Osteoblast (primary cell): ENCODE results near the gene TOP1. TPM values are rescaled to one million over a fixed set of nuclear protein-coding genes. Genes with fewer than 3 reads are reported as not detected.

Source experiments
- DNase-seq: peaks from one replicate; pipeline ENCODE4 v3.0.0; 2011; ENCODE audit warnings: low spot score, mixed read lengths; ENCODE audit not compliant: insufficient read length; ENCODE audit errors: missing footprints
- H2AFZ ChIP-seq: 2 replicates; pipeline ENCODE4 v1.6.0; 2011; ENCODE audit warnings: mild to moderate bottlenecking, low read length
- H3K27ac ChIP-seq: 2 replicates; pipeline ENCODE4 v1.5.1; 2011; ENCODE audit warnings: mild to moderate bottlenecking, low read depth, low read length, moderate library complexity
- H3K27me3 ChIP-seq: 2 replicates; pipeline ENCODE4 v1.6.0; 2012; ENCODE audit warnings: mild to moderate bottlenecking, control low read depth, inconsistent platforms, low read length, moderate library complexity; ENCODE audit not compliant: insufficient read depth
- H3K36me3 ChIP-seq: 2 replicates; pipeline ENCODE4 v1.5.1; 2011; ENCODE audit warnings: mild to moderate bottlenecking, low read length, control low read depth, moderate library complexity; ENCODE audit not compliant: insufficient read depth
- H3K4me1 ChIP-seq: 2 replicates; pipeline ENCODE4 v1.5.1; 2011; ENCODE audit warnings: mild to moderate bottlenecking, low read length, control low read depth, moderate library complexity; ENCODE audit not compliant: insufficient read depth
- H3K4me2 ChIP-seq: 2 replicates; pipeline ENCODE4 v1.6.0; 2011; ENCODE audit warnings: mild to moderate bottlenecking, low read length; ENCODE audit not compliant: insufficient read depth
- H3K4me3 ChIP-seq: fragments of 200-600 bp; sonication (generic); 3 replicates; pipeline ENCODE4 v1.5.1; 2012; ENCODE audit warnings: mild to moderate bottlenecking, low read length, inconsistent platforms; ENCODE audit not compliant: insufficient read depth
- H3K79me2 ChIP-seq: 2 replicates; pipeline ENCODE4 v1.6.0; 2012; ENCODE audit warnings: mild to moderate bottlenecking, low read length, control low read depth, inconsistent platforms; ENCODE audit not compliant: insufficient read depth
- H3K9me3 ChIP-seq: 2 replicates; pipeline ENCODE4 v1.5.1; 2011; ENCODE audit warnings: low read depth, low read length, control low read depth
- H4K20me1 ChIP-seq: 2 replicates; pipeline ENCODE4 v1.6.0; 2012; ENCODE audit warnings: mild to moderate bottlenecking, low read length, control low read depth; ENCODE audit not compliant: insufficient read depth
- total RNA-seq: library from RNA; depleted of rRNA; stranded (reverse); fragments of >200 nt; gene quantifications from 2 replicates; pipeline ENCODE4 v1.2.3, GENCODE V29; 2012
- TF ChIP-seq, protein P1 (sequence below): IDR thresholded peaks from 2 replicates; pipeline ENCODE4 v1.5.1; 2011; ENCODE audit warnings: mild to moderate bottlenecking, low read depth, low read length, moderate library complexity; ENCODE audit errors: extremely low read depth

TOP1 gene
- total RNA-seq, 1 donor = 10.5 TPM

DNA sequence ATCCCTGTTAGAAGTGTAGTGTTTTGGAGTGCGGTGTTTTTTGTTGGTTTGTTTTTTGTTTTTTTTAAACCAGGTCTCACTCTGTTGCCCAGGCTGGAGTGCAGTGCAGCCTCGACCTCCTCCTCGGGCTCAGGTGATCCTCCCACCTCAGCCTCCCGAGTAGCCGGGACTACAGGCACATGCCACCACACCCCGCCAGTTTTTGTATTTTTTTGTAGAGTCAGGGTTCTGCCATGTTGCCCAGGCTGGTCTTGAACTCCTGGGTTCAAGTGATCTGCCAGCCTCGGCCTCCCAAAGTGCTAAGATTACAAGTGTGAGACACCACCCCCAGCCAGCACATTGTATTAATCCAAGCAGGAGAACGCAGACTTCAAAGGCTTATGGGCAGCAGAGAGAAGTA is 1.3 kb upstream of the TOP1 start:
- Histone ChIP-seq H3K27me3 (no peaks in the 10 kb centered on the region), H3K4me2 (peak overlapping the region; percentile 85), H2AFZ (peak overlapping the region; percentile 89), H3K4me3 (no peak overlapping the region), H3K4me1 (peaks cover 32% of the 10 kb centered on the region), H4K20me1 (peaks cover 20% of the 10 kb centered on the region), H3K36me3 (no peaks in the 10 kb centered on the region), H3K27ac (no peak overlapping the region), H3K9me3 (no peaks in the 10 kb centered on the region), H3K79me2 (peaks cover 38% of the 10 kb centered on the region)
- TF ChIP-seq, protein P1, sequence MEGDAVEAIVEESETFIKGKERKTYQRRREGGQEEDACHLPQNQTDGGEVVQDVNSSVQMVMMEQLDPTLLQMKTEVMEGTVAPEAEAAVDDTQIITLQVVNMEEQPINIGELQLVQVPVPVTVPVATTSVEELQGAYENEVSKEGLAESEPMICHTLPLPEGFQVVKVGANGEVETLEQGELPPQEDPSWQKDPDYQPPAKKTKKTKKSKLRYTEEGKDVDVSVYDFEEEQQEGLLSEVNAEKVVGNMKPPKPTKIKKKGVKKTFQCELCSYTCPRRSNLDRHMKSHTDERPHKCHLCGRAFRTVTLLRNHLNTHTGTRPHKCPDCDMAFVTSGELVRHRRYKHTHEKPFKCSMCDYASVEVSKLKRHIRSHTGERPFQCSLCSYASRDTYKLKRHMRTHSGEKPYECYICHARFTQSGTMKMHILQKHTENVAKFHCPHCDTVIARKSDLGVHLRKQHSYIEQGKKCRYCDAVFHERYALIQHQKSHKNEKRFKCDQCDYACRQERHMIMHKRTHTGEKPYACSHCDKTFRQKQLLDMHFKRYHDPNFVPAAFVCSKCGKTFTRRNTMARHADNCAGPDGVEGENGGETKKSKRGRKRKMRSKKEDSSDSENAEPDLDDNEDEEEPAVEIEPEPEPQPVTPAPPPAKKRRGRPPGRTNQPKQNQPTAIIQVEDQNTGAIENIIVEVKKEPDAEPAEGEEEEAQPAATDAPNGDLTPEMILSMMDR = no peak
- DNase-seq = no peak

DNA sequence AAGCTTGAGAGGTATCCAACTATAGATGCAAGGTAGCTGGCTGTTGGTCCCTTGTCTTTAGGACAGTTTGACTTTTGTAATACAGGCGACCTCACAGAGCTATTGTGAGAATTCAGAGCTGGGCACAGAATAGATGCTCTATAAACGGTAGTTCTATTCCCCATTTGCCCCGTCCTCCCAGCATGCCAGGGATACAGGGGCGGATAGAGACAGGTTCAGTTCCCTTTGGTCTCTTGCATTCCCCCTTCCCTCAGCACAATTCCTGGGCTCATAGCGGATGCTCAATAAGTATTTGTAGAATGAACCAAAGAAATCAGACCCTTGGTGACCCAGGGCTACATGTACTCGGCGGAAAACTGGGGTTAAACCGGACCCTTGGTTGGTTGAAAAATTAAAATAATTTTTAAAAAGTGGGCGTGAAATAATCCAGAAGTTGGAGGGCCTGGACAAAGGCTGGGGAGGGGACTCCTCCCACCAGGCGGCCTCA is 707 bp upstream of the TOP1 start:
- Histone ChIP-seq H2AFZ (peak overlapping the region; percentile 89), H3K4me1 (peaks cover 36% of the 10 kb centered on the region), H3K27me3 (no peaks in the 10 kb centered on the region), H3K9me3 (no peaks in the 10 kb centered on the region), H3K27ac (peak overlapping the region; percentile 7), H3K79me2 (peaks cover 43% of the 10 kb centered on the region), H3K4me2 (peak overlapping the region; percentile 85), H3K36me3 (no peaks in the 10 kb centered on the region), H4K20me1 (peaks cover 25% of the 10 kb centered on the region), H3K4me3 (peak overlapping the region; percentile 93)
- TF ChIP-seq, protein P1 = no peak
- no peak for DNase-seq

DNA sequence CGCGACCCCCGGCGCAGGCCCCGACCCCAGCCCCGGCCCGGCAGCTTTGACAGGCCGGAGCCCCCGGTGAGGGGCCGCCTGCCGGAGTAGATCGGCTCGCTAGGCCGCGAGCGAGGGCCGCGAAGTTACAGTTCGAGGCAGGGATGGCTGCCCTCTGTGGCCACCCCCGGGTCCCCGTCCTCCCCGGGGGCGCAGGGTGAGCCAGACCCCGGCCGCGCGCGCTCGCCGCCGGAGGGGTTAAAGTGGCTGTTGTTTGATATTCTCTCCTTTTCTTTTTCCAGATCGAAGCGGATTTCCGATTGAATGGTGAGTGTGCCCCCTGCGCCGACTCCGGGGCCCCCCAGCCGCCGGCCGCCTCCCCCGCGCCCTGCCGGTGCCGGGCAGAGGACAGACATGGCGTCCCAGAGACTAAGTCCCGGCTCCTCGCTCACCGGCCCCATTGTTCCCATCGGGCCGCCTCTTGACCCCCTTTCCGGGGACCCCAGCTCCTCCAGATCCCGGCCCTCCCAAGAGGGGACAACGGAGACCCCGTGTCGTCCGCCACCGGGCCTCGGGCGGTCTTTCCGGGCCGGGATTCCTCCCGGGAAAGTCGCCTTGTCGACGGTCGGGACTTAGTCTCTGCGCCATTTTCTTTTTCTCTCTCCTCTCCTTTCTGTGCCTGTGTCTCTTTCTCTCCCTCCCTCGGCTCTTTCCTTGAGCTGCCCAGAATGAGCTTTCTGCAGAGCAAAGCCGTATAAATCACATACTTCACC is 704 bp downstream of the TOP1 start:
- H4K20me1 ChIP-seq = peaks cover 36% of the 10 kb centered on the region
- TF ChIP-seq, protein P1 = no peak
- H3K36me3 ChIP-seq = no peaks in the 10 kb centered on the region
- H3K4me2 ChIP-seq = peak overlapping the region; percentile 93
- H3K9me3 ChIP-seq = no peaks in the 10 kb centered on the region
- DNase-seq = peak; percentile 78
- peak overlapping the region; percentile 93 for H3K4me3 ChIP-seq
- peaks cover 36% of the 10 kb centered on the region for H3K4me1 ChIP-seq
- peak overlapping the region; percentile 96 for H3K27ac ChIP-seq
- H3K79me2 ChIP-seq = peaks cover 57% of the 10 kb centered on the region
- H3K27me3 ChIP-seq = no peaks in the 10 kb centered on the region
- H2AFZ ChIP-seq = no peak overlapping the region

GRCh38 chr20:41030061-41030460 is 1.4 kb downstream of the TOP1 start:
- H3K4me2 ChIP-seq = peak overlapping the region; percentile 93
- peaks cover 36% of the 10 kb centered on the region for H3K4me1 ChIP-seq
- peak overlapping the region; percentile 96 for H3K27ac ChIP-seq
- no peak overlapping the region for H2AFZ ChIP-seq
- TF ChIP-seq, protein P1 = no peak
- H3K36me3 ChIP-seq = no peaks in the 10 kb centered on the region
- peaks cover 40% of the 10 kb centered on the region for H4K20me1 ChIP-seq
- H3K9me3 ChIP-seq = no peaks in the 10 kb centered on the region
- DNase-seq = no peak
- peak overlapping the region; percentile 93 for H3K4me3 ChIP-seq
- H3K27me3 ChIP-seq = no peaks in the 10 kb centered on the region
- peaks cover 65% of the 10 kb centered on the region for H3K79me2 ChIP-seq
